ENCODE data around the gene PDZD2. TPM values are rescaled to one million over a fixed set of nuclear protein-coding genes. Genes with fewer than 3 reads are reported as not detected.

The PDZD2 gene
- total and polyA plus RNA-seq, 7 donors, result 1.2 to 11.7 (median 7.1) TPM

- Histone ChIP-seq H3K27ac (no peak overlapping the region), H3K9me3 (no peaks in the 10 kb centered on the region), H3K4me1 (peaks cover 0 to 30% (median 11%) of the 10 kb centered on the region in 4 donors), H3K27me3 (no peaks in the 10 kb centered on the region), H3K36me3 (peaks cover 6 to 28% (median 15%) of the 10 kb centered on the region in 4 donors), H3K4me3 (no peak overlapping the region)
- intact Hi-C loops (cut with DNase I), result no loop called here
- DNase-seq, result no peak
- TF ChIP-seq CTCF (IDR thresholded peaks at IDR 0.05), result no peak
- no peak for TF ChIP-seq POLR2A (IDR thresholded peaks at IDR 0.05)
- TF ChIP-seq POLR2AphosphoS5 (IDR thresholded peaks at IDR 0.05), result no peak
- no peak for TF ChIP-seq EP300 (IDR thresholded peaks at IDR 0.05)
- WGBS, 2 donors, result 89 to 90% methylated on average over 7 of the region's 7 CpGs
Measured at GRCh38 chr5:32138839-32139493, 500.0 kb downstream of the PDZD2 start.

- no peak for DNase-seq
- Histone ChIP-seq H3K27me3 (no peaks in the 10 kb centered on the region), H3K4me3 (no peak overlapping the region), H3K4me1 (peaks cover 0 to 59% (median 44%) of the 10 kb centered on the region in 4 donors), H3K9me3 (no peaks in the 10 kb centered on the region), H3K36me3 (peaks cover 0 to 13% (median 0%) of the 10 kb centered on the region in 4 donors), H3K27ac (no peak overlapping the region)
- 88 to 89% methylated on average over 6 of the region's 6 CpGs for WGBS, 2 donors
- TF ChIP-seq POLR2A (IDR thresholded peaks at IDR 0.05) (no peak), EP300 (IDR thresholded peaks at IDR 0.05) (no peak), POLR2AphosphoS5 (IDR thresholded peaks at IDR 0.05) (no peak), CTCF (IDR thresholded peaks at IDR 0.05) (no peak)
- intact Hi-C loops (cut with DNase I), result no loop called here
Measured at GRCh38 chr5:32143617-32144377, 504.9 kb downstream of the PDZD2 start.

GRCh38 chr5:32144378-32145207, 505.7 kb downstream of the PDZD2 start:
- WGBS, 2 donors, result 95 to 96% methylated on average over 5 of the region's 5 CpGs
- intact Hi-C loops (cut with DNase I), result no loop called here
- TF ChIP-seq POLR2A (IDR thresholded peaks at IDR 0.05) (no peak), CTCF (IDR thresholded peaks at IDR 0.05) (no peak)
- Histone ChIP-seq H3K9me3 (no peaks in the 10 kb centered on the region), H3K27ac (peak overlapping the region in 1 of 4 donors; percentile 13), H3K27me3 (no peaks in the 10 kb centered on the region), H3K4me1 (peaks cover 0 to 59% (median 52%) of the 10 kb centered on the region in 4 donors), H3K36me3 (peaks cover 0 to 13% (median 0%) of the 10 kb centered on the region in 4 donors), H3K4me3 (no peak overlapping the region)
- no peak for DNase-seq

DNA sequence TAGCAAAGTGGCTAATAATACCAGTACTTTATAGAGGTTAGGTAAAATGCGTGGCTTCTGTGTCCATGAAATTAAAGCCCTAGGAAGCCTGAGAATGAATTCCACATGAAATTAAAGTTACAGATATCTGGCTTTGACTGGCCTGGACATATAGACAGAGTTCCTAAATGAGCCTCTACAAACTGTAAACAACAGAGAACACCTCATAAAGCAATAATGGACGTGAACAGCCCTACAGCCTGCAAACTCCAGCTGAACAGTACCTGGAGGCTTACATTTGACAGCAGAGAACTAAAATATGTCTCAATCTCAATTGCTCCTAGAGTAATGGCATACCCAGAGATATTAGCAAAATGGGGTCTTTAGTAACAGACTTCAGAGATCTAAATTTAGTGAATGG, 506.4 kb downstream of the PDZD2 start:
- Histone ChIP-seq H3K27me3 (no peaks in the 10 kb centered on the region), H3K4me3 (no peak overlapping the region), H3K4me1 (peaks cover 0 to 66% (median 60%) of the 10 kb centered on the region in 4 donors), H3K27ac (no peak overlapping the region), H3K36me3 (peaks cover 0 to 9% (median 0%) of the 10 kb centered on the region in 4 donors), H3K9me3 (no peaks in the 10 kb centered on the region)
- 17 to 72% methylated on average over 2 of the region's 2 CpGs for WGBS, 2 donors
- intact Hi-C loops (cut with DNase I), result no loop called here
- no peak for TF ChIP-seq POLR2A (IDR thresholded peaks at IDR 0.05)
- no peak for TF ChIP-seq CTCF (IDR thresholded peaks at IDR 0.05)
- TF ChIP-seq EP300 (IDR thresholded peaks at IDR 0.05), result no peak
- no peak for TF ChIP-seq POLR2AphosphoS5 (IDR thresholded peaks at IDR 0.05)
- no peak for DNase-seq

Data from sigmoid colon (tissue), 7 donors.